Measurements from ENCODE around the gene CAPN5.

The CAPN5 gene

DNA sequence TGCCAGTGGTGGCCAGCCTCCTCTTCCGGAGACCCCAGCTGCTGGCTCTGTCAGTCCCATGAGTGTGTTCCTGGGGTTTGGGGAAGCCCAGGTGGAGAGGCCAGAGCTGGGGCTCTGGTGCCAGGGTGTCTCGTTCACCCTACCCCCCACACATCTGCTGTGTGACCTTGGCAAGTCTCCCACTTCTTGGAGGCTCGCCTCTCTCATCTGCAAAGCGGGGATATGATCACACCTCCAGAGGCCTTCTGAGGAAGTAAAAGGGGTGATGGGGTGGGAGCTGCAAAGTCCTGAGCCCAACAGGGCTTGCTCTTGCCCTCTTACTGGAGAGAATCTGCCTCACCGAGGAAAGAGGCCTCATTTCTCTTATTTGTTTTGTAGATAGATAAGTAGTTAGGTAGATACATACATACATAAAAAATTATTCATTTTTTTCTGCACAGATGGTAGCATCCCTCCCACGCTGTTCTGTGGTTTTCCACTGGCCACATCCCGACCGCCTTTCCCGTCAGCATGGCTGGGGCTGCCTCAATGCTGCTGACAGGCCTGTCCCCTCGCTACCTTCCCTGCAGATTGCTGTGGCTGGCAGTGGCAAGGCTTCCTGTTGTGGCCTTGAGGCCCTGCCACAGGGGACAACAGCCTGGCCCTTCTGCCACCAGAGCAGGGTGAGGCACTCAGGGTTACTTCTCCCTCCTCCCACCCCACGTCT, 85.2 kb downstream of the CAPN5 start:
- Mint-ChIP-seq H3K27ac (no peak overlapping the region), H3K9me3 (no peaks in the 10 kb centered on the region), H3K36me3 (ENCODE audit: low read depth) (no peaks in the 10 kb centered on the region), H3K4me3 (no peak overlapping the region), H3K27me3 (ENCODE audit: low read depth) (peaks cover 28% of the 10 kb centered on the region), H3K4me1 (peaks cover 47% of the 10 kb centered on the region)
- TF ChIP-seq, protein P1, sequence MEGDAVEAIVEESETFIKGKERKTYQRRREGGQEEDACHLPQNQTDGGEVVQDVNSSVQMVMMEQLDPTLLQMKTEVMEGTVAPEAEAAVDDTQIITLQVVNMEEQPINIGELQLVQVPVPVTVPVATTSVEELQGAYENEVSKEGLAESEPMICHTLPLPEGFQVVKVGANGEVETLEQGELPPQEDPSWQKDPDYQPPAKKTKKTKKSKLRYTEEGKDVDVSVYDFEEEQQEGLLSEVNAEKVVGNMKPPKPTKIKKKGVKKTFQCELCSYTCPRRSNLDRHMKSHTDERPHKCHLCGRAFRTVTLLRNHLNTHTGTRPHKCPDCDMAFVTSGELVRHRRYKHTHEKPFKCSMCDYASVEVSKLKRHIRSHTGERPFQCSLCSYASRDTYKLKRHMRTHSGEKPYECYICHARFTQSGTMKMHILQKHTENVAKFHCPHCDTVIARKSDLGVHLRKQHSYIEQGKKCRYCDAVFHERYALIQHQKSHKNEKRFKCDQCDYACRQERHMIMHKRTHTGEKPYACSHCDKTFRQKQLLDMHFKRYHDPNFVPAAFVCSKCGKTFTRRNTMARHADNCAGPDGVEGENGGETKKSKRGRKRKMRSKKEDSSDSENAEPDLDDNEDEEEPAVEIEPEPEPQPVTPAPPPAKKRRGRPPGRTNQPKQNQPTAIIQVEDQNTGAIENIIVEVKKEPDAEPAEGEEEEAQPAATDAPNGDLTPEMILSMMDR (IDR thresholded peaks at IDR 0.05; ENCODE audit: unreplicated experiment in 3 of 3) = no peak

DNA sequence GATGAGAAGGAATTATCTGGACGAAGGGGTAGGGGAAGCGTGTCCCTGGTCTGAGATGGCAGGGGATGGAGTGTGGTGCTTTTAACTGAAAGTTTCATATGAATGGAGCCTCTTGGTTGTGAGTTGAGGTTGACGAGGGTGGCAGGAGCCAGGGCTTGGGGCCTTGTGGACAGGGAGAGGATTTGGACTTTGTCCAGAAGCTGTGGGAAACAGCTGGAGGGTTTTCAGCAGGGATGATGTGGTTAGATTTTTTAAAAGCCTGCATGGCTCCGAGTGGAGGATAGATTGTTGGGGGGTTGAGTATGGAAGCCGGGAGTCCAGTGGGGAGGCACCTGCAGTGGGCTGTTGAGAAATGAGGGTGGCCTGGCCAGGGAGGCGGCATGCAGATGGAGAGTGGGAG, 86.1 kb downstream of the CAPN5 start:
- no peaks in the 10 kb centered on the region for H3K36me3 Mint-ChIP-seq (ENCODE audit: low read depth)
- peak overlapping the region in 2 of 3 experiments; percentile 10 to 14 for H3K4me3 Mint-ChIP-seq
- peaks cover 40% of the 10 kb centered on the region for H3K4me1 Mint-ChIP-seq
- TF ChIP-seq, protein P1 (IDR thresholded peaks at IDR 0.05; ENCODE audit: unreplicated experiment in 3 of 3) = no peak
- H3K27ac Mint-ChIP-seq = peak overlapping the region in 1 of 3 experiments; percentile 29
- peaks cover 25% of the 10 kb centered on the region for H3K27me3 Mint-ChIP-seq (ENCODE audit: low read depth)
- no peaks in the 10 kb centered on the region for H3K9me3 Mint-ChIP-seq

DNA sequence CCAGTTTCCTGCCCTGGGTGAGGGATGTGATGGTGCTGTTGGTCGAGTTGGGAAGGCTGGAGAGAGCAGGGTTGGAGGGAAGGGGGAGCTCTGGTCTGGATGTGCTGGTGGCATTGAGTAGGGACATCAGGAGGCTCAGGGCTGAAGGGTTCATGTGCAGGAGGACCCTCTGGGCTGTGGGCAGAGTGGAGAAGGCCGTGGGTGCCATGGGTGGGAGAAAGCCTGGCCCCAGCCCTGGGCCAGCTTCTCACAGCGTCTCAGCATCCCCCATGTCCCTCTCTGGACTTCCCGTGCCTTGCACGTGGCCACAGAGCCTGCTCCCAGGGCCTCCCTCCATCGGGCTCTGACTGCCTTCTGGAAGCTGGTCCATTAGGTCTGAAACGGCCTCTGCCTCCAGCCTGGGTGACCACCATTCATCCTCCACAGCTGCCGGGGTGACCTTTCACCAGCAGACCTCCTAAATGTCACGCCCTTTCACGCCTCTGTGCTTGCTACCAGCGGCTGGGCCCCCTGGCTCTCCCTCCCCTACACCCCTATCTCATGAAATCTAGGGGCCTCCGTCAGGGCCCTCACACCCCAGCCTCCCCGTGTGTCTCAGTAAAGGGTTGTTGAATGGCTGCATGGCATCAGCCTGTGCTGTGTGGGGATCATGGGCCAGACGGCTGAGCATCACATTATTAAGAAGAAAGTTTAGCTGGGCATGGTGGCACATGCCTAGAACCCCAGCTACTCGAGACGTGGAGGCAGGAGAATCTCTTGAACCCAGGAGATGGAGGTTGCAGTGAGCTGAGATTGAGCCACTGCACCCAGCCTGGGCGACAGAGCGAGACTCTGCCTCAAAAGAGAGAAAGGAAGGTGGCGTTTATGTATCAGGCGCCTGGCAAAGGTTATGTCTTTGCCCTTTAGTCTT, 86.8 kb downstream of the CAPN5 start:
- Mint-ChIP-seq H3K4me1 (peaks cover 34% of the 10 kb centered on the region), H3K9me3 (no peaks in the 10 kb centered on the region), H3K27me3 (ENCODE audit: low read depth) (peaks cover 20% of the 10 kb centered on the region), H3K36me3 (ENCODE audit: low read depth) (no peaks in the 10 kb centered on the region), H3K27ac (no peak overlapping the region), H3K4me3 (no peak overlapping the region)
- TF ChIP-seq, protein P1 (IDR thresholded peaks at IDR 0.05; ENCODE audit: unreplicated experiment in 3 of 3) = no peak

DNA sequence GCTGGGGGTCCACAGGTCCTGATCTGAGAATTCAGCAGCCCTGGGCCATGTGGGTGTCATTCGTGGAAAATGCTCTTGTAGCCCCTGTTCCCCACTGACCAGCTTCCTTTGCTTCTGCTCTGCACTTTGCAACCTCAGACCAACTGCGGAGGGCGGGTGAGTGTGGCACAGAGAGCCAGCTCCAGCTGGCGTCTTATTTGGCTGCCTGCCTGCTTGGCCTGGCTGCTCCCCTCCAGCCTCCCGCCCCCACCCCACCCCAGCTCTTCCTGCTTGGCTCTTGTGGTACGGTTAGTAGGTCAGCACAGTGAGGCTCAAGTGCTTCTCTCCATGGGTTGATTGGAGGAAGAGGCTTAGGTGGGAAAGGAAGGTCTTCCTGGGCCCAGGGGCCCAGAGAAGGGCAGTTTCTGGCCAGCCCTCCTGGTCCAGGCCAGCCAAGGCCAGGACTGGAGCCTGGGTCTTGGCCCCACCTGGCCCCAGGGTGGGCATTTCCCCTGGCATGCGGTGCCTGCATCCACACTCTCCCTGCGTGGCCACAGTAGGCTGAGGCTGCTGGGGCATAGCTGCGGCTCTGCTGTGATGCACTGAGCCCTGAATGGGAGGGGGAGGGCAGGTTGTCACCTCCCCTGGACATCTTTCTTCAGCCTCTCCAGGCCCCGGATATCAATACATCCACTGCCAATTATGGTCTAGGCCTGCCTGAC, 87.8 kb downstream of the CAPN5 start:
- Mint-ChIP-seq H3K27ac (no peak overlapping the region), H3K4me1 (peaks cover 33% of the 10 kb centered on the region), H3K4me3 (no peak overlapping the region), H3K9me3 (no peaks in the 10 kb centered on the region), H3K27me3 (ENCODE audit: low read depth) (peaks cover 23% of the 10 kb centered on the region), H3K36me3 (ENCODE audit: low read depth) (no peaks in the 10 kb centered on the region)
- TF ChIP-seq, protein P1 (IDR thresholded peaks at IDR 0.05; ENCODE audit: unreplicated experiment in 3 of 3) = no peak

DNA sequence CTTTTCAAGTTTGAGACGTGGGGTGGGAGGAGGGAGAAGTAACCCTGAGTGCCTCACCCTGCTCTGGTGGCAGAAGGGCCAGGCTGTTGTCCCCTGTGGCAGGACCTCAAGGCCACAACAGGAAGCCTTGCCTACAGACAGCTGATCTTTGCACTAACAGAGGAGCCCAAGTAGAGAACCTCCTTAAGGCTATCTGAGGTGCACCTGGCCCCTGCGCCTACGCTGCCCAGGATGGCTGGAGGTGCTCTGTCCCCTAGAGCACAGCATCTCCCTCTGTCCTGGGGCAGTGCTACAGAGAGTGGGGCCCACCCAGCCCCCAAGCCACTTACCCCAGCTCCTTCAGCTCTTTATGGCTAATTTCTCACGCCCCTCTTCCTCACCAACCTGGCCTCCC, 88.3 kb downstream of the CAPN5 start:
- H3K27ac Mint-ChIP-seq = no peak overlapping the region
- no peak overlapping the region for H3K4me3 Mint-ChIP-seq
- H3K36me3 Mint-ChIP-seq (ENCODE audit: low read depth) = no peaks in the 10 kb centered on the region
- peaks cover 32% of the 10 kb centered on the region for H3K4me1 Mint-ChIP-seq
- TF ChIP-seq, protein P1 (IDR thresholded peaks at IDR 0.05; ENCODE audit: unreplicated experiment in 3 of 3) = no peak
- H3K9me3 Mint-ChIP-seq = no peaks in the 10 kb centered on the region
- H3K27me3 Mint-ChIP-seq (ENCODE audit: low read depth) = peaks cover 21% of the 10 kb centered on the region
